Panc1 (cell line): ENCODE measurements around the gene ERICH6B. TPM values are rescaled to one million over a fixed set of nuclear protein-coding genes. Genes with fewer than 3 reads are reported as not detected.

Experiments
- ATAC-seq: fragments of 200-7000 bp; cut with Tn5 transposase; 2 replicates; pipeline ENCODE4 v1.9.1; 2020; ENCODE audit warnings: mild to moderate bottlenecking, moderate library complexity
- BruUV-seq: library from RNA; stranded (reverse); fragments of 400-500 nt; replicated peaks from 2 replicates; lab custom pipeline; 2021; lab: Mats Ljungman, UMichigan
- CTCF ChIA-PET: fragments of 300-600 bp; sonication (Branson Sonifier 250); formaldehyde crosslinking; loops from one replicate; lab custom pipeline; 2022; ENCODE audit warnings: antibody characterized with exemption; lab: Charles Lee
- POLR2A ChIA-PET: fragments of 300-600 bp; sonication (Branson Sonifier 250); formaldehyde crosslinking; loops from one replicate; lab custom pipeline; 2022; ENCODE audit warnings: antibody characterized with exemption; lab: Charles Lee
- DNase-seq: peaks from one replicate; pipeline ENCODE4 v3.0.0-alpha.2; 2010; ENCODE audit warnings: low read depth, low spot score
- H3K27ac ChIP-seq: 2 replicates; pipeline ENCODE4 v1.5.1; 2011; ENCODE audit warnings: mild to moderate bottlenecking, low read length, inconsistent platforms
- H3K27me3 ChIP-seq: fragments of 200-500 bp; sonication (Bioruptor generic); 2 replicates; pipeline ENCODE4 v1.6.0; 2014; ENCODE audit warnings: low read length, inconsistent platforms; ENCODE audit not compliant: control insufficient read depth, insufficient read depth
- H3K36me3 ChIP-seq: fragments of 200-500 bp; sonication (Bioruptor generic); 2 replicates; pipeline ENCODE4 v1.5.1; 2014; ENCODE audit warnings: inconsistent platforms, mild to moderate bottlenecking, low read length, moderate library complexity; ENCODE audit not compliant: control insufficient read depth, insufficient read depth
- H3K4me1 ChIP-seq: 2 replicates; pipeline ENCODE4 v1.5.1; 2011; ENCODE audit warnings: inconsistent platforms, mild to moderate bottlenecking, low read length, moderate library complexity; ENCODE audit not compliant: control insufficient read depth, insufficient read depth
- H3K4me3 ChIP-seq, 2 experiments: 2 replicates each; pipeline ENCODE4 v1.5.1; 2011 to 2012; ENCODE audit warnings: low read depth in 2 of 2, low read length in 2 of 2, mild to moderate bottlenecking in 2 of 2, inconsistent platforms in 1 of 2, moderate library complexity in 1 of 2
- H3K9me3 ChIP-seq: fragments of 200-500 bp; sonication (Bioruptor generic); 2 replicates; pipeline ENCODE4 v1.5.1; 2014; ENCODE audit warnings: low read depth, mild to moderate bottlenecking, inconsistent platforms, low read length, moderate library complexity; ENCODE audit not compliant: control insufficient read depth, insufficient read depth
- POLR2AphosphoS5 ChIP-seq: IDR thresholded peaks from 2 replicates; pipeline ENCODE4 v1.6.1; 2012; ENCODE audit warnings: mild to moderate bottlenecking, low read depth, low read length, moderate library complexity
- SIN3A ChIP-seq: IDR thresholded peaks from 2 replicates; pipeline ENCODE4 v1.6.1; 2012; ENCODE audit warnings: low read depth, mild to moderate bottlenecking, low read length, moderate library complexity, borderline replicate concordance; ENCODE audit not compliant: insufficient read depth
- TCF7L2 ChIP-seq: IDR thresholded peaks from 2 replicates; pipeline ENCODE4 v1.6.1; 2011; ENCODE audit warnings: mild to moderate bottlenecking, low read depth, low read length, inconsistent platforms
- in situ Hi-C: cut with HindIII; loops from 2 replicates; pipeline ENCODE4 v1.10.0; 2016; ENCODE audit warnings: low sequenced_read_pairs, low pct_unique_long_range_greater_than_20kb
- intact Hi-C: fragments of 100-400 bp; cut with micrococcal nuclease; formaldehyde crosslinking; loops from one replicate; pipeline ENCODE4 v1.10.0; 2022; ENCODE audit not compliant: unreplicated experiment
- total RNA-seq: library from RNA; stranded (reverse); gene quantifications from one replicate; pipeline ENCODE4 v1.2.1, GENCODE V29; 2021; ENCODE audit not compliant: unreplicated experiment
- TF ChIP-seq, protein P1 (sequence below), 2 experiments: IDR thresholded peaks; 2 replicates each; pipeline ENCODE4 v1.6.1; 2011 to 2012; ENCODE audit warnings: low read depth in 2 of 2, control low read depth in 1 of 2, low read length in 1 of 2, mild to moderate bottlenecking in 1 of 2, moderate library complexity in 1 of 2; ENCODE audit not compliant: insufficient read depth in 1 of 2
- TF ChIP-seq, protein P2 (sequence below): fragments of 450-650 bp; IDR thresholded peaks from 2 replicates; pipeline ENCODE4 v1.5.1; 2017; ENCODE audit warnings: mild to moderate bottlenecking

The ERICH6B gene
- total RNA-seq, 1 experiment from 2014 or later, result not detected

DNA sequence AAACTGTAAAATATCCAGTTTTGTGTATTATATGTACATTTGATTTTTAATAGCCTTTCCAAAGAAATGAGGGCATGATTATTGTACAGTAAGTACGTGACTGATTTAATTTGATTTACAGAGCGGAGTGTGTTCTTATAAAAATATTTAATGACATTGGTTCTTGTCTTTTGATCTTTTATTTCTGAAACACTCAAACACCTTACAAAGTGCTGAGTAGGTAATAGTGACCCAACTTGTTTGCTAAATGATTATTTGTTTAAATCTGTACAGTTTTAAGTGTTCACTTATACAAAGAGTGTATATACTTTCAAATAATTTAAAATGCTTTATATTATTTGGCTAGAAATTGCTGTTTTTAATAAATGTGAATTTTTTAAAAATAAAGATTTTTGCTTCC, 79.3 kb downstream of the ERICH6B start:
- no TSS peak for BruUV-seq
- ChIA-PET POLR2A (no interaction called here), CTCF (no interaction called here)
- no peak overlapping the region for H3K27ac ChIP-seq
- peaks cover 4% of the 10 kb centered on the region; the same call in 1 of the 2 replicates for H3K36me3 ChIP-seq
- H3K9me3 ChIP-seq, result no peaks in the 10 kb centered on the region
- intact Hi-C loops (no loop called here), in situ Hi-C loops (no loop called here)
- no peaks in the 10 kb centered on the region for H3K27me3 ChIP-seq
- no peak for DNase-seq
- TF ChIP-seq POLR2AphosphoS5 (no peak), SIN3A (no peak), TCF7L2 (no peak)
- TF ChIP-seq, protein P1, sequence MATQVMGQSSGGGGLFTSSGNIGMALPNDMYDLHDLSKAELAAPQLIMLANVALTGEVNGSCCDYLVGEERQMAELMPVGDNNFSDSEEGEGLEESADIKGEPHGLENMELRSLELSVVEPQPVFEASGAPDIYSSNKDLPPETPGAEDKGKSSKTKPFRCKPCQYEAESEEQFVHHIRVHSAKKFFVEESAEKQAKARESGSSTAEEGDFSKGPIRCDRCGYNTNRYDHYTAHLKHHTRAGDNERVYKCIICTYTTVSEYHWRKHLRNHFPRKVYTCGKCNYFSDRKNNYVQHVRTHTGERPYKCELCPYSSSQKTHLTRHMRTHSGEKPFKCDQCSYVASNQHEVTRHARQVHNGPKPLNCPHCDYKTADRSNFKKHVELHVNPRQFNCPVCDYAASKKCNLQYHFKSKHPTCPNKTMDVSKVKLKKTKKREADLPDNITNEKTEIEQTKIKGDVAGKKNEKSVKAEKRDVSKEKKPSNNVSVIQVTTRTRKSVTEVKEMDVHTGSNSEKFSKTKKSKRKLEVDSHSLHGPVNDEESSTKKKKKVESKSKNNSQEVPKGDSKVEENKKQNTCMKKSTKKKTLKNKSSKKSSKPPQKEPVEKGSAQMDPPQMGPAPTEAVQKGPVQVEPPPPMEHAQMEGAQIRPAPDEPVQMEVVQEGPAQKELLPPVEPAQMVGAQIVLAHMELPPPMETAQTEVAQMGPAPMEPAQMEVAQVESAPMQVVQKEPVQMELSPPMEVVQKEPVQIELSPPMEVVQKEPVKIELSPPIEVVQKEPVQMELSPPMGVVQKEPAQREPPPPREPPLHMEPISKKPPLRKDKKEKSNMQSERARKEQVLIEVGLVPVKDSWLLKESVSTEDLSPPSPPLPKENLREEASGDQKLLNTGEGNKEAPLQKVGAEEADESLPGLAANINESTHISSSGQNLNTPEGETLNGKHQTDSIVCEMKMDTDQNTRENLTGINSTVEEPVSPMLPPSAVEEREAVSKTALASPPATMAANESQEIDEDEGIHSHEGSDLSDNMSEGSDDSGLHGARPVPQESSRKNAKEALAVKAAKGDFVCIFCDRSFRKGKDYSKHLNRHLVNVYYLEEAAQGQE (IDR thresholded peaks at IDR 0.05; ENCODE audit: insufficient read depth in 1 of 2, low read depth in 2 of 2, low read length in 1 of 2), result no peak
- TF ChIP-seq, protein P2, sequence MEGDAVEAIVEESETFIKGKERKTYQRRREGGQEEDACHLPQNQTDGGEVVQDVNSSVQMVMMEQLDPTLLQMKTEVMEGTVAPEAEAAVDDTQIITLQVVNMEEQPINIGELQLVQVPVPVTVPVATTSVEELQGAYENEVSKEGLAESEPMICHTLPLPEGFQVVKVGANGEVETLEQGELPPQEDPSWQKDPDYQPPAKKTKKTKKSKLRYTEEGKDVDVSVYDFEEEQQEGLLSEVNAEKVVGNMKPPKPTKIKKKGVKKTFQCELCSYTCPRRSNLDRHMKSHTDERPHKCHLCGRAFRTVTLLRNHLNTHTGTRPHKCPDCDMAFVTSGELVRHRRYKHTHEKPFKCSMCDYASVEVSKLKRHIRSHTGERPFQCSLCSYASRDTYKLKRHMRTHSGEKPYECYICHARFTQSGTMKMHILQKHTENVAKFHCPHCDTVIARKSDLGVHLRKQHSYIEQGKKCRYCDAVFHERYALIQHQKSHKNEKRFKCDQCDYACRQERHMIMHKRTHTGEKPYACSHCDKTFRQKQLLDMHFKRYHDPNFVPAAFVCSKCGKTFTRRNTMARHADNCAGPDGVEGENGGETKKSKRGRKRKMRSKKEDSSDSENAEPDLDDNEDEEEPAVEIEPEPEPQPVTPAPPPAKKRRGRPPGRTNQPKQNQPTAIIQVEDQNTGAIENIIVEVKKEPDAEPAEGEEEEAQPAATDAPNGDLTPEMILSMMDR, result no peak
- no peak overlapping the region for H3K4me3 ChIP-seq
- ATAC-seq, result no peak
- H3K4me1 ChIP-seq, result no peaks in the 10 kb centered on the region

DNA sequence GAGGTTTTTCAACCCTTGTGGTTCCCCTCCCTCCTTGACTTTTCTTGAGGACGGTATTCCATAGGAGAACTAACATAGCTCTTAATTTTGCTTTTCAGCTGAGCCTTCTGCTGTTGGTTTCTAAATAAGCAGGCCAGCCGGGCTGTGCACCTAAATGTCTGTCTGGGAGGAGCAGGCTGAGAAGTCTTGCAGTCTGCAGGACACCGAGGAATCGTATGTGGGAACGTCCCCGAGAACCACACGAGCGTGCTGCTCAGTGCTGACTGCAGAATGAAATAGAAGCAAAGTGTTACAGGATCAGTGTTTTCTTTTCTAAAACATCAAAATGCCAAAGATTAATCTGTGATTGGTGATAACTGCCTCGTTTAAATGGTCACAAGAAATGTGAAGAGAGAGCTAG, 80.9 kb downstream of the ERICH6B start:
- H3K4me3 ChIP-seq, result no peak overlapping the region
- ATAC-seq, result no peak
- intact Hi-C loops (no loop called here), in situ Hi-C loops (no loop called here)
- TF ChIP-seq, protein P1 (IDR thresholded peaks at IDR 0.05; ENCODE audit: insufficient read depth in 1 of 2, low read depth in 2 of 2, low read length in 1 of 2), result no peak
- TF ChIP-seq, protein P2, result no peak
- TF ChIP-seq TCF7L2, result no peak
- no peak for TF ChIP-seq POLR2AphosphoS5
- TF ChIP-seq SIN3A, result no peak
- ChIA-PET POLR2A (no interaction called here), CTCF (no interaction called here)
- no TSS peak for BruUV-seq
- no peak overlapping the region for H3K27ac ChIP-seq
- peaks cover 5% of the 10 kb centered on the region; the same call in 1 of the 2 replicates for H3K36me3 ChIP-seq
- H3K9me3 ChIP-seq, result no peaks in the 10 kb centered on the region
- no peaks in the 10 kb centered on the region; the same call in 1 of the 2 replicates for H3K4me1 ChIP-seq
- H3K27me3 ChIP-seq, result no peaks in the 10 kb centered on the region
- DNase-seq, result no peak
